DMS153 (cell line): Measurements from ENCODE around the gene PHLDA3.
A peak's percentile ranks its signal among the peaks of the same experiment; 100 is the strongest.

Experiments
- DNase-seq: peaks from one replicate; lab custom pipeline; 2025; lab: John Stamatoyannopoulos, UW

Gene PHLDA3

DNA sequence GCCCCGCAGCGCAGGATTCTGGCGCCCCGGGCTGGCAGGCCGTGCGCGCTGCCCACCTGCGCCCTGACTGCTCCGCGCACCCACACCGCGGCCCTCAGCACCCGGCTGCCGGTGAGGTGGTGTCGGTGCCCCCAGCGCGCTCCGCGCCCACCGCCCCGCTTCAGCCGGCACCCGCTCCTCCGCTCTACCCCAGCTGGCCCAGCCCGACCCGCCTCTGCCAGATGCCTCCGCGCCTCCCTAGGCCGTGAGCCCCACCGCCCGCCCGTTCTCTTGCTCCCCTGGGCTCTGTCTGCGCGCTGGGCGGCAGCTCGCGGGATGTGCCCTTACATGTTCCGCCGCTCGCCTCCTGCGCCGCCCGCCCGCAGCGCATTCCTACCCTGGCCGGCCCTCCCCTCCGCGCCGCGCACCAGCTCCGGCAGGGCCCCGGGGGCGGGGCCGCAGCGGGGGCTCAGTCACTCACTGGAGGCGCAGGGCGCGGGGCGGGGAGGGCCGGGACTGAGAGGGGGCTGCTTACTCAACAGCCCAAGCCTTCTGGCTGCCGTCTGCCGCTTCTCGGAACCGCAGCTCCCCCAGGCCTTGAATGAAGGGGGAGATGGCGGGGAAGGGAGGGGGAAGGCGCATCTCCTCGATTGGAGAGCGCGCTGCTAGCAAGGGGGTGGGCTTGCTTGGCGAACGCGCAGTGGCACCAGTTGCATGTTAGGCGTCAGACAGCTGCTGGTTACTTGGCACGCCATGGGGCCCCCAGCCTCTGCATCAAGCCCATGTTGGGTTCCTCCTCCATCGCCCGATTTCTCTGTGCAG, at the start of gene PHLDA3:
TSS of gene PHLDA3 (minus strand) at position 345 of the 801 bp plus-strand sequence. CDS start 402 bp downstream, outside the sequence.
- peak; percentile 28 for DNase-seq

DNA sequence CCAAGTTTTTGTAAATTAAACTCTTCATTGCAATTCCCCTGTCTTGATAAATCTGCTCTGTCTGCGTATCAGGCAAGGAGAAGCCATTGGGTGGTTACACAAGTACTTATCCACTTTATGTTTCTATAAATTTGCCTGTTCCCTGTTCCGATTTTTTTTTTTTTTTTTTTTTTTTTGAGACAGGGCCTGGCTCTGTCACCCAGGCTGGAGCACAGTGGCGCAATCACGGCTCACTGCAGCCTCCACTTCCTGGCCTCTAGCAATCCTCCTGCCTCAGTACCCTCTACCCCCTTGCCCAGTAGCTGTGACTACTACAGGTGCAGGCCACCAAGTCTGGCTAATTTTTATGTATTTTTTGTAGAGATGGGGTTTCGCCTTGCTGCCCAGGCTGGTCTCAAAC, 49.1 kb upstream of the PHLDA3 start:
- no peak for DNase-seq

DNA sequence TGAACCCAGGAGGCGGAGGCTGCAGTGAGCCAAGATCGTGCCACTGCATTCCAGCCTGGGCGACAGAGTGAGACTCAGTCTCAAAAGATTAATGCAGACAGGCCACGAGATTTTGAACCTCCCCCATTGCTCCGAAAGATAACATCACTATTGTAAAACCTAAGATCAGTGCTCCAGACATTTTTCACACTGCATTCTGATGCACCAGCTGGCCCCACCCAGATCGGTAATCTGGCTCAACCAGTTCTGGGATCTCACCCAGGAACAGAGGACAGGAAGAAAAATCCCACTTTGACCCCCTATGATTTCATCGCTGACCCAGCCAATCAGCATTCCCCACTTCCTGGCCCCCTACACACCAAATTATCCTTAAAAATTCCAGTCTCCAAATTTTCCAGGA, 48.6 kb upstream of the PHLDA3 start:
- no peak for DNase-seq

DNA sequence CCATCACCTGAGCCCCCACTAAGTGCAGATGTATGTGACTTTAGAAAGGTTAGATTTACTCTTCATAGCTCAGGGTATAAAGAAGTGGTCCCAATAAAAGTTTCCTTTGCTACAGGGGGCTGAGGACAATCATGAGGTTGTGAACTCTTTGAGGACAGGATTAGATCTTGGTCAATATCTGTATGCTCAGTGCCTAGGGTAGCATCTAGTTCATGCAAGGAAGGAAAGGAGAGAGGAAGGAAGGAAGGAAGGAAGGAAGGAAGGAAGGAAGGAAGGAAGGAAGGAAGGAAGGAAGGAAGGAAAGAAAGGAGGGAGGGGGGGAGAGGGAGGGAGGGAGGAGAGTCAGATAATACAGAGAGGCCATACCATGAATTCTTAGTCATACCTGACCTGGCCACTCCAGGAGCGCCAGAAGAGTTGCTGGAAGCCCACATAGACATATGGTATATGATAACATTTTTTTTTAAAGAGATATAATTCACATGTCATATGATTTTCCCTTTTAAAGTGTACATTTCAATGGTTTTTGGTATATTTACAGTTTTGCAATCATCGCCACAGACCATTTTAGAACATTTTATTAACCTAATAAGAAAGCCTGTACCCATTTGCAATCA, 47.6 kb upstream of the PHLDA3 start:
- DNase-seq, result no peak

DNA sequence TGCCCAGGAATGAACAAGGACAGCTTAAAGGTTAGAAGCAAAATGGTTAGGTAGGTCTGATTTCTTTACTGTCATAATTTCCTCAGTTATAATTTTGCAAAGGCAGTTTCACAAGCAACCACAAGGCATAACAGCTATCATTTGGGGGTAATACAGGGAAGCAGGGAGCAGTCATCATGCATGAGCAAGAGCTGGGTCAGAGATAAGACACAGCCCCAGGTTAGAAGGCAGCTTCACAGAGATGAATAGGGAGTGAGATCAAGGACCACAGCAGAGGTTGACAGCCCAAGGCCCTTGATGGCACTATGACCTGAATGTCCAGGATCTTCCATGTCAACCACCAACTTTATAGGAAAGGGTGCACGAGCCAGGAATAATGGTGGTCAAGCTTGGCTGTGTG, 46.9 kb upstream of the PHLDA3 start:
- no peak for DNase-seq

DNA sequence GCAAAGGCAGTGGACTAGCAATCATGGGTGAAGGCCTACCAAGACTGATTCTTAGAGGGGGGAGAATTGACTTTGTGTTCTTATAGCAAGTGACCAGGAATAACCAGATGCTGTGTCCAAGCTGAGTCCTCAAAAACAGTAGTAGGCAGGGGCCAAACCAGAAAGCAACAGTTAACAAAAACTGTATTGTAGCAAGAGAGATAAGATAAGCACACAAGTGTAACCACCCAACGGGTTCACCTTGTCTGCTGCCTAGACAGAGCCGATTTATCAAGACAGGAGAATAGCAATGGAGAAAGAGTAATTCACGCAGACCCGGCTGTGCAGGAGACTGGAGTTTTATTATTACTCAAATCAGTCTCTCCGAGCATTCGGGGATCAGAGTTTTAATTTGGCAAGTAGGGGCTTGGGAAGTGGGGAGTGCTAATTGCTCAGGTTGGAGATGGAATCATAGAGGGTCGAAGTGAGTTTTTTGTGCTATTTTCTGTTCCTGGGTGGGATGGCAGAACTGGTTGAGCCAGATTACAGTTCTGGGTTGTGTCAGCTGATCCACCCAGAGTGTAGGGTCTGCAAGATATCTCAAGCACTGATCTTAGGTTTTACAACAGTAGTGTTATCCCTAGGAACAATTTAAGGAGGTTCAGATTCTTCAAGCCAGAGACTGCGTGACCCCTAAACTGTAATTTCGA, 46.2 kb upstream of the PHLDA3 start:
- DNase-seq, result no peak

DNA sequence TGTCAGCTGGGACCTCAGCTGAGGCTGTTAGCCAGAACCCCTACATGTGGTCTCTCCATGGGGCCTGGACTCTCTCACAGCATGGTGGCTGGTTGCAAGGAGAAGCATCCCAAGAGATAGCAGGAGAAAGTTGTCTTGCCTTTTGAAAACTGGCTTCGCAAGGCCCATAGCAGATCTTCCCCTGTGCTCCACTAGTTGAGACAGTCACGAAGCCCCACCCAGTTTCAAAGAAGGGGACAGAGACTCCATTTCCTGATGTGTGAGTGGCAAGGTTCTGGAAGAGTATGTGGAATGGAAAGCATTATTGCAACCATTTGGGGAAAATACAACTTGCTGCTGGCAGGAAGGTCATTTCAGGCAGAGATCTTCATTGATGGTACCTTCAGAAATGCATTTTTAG, 45.5 kb upstream of the PHLDA3 start:
- DNase-seq, result no peak

DNA sequence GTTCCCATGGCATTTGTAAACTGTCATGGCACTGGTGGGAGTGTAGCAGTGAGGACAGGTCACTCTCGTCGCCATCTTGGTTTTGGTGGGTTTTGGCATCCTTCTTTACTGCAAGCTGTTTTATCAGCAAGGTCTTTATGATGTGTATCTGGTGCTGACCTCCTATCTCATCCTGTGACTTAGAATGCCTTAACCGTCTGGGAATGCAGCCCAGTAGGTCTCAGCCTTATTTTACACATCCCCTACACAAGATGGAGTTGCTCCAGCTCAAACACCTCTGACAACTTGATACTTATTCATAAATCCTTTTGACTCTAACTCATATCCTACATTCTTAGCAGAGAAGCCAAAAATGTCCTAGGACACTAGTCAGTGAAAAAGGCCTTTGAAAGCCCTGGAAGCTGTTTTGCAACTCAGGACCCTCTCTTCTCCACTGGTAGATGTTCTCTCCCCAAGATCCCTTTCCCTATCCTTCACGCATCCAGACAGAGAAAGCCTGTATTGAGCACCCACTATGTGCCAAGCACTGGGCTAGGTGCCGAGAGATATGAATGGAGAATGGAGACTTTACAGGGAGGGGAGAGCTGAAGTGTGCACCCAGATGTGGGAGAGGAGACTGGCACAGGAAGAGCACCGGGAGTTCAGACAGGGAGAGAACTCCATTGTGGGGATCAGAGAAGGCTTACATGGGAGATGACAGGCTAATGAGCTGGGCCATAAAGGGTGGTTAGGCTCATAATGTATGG, 44.7 kb upstream of the PHLDA3 start:
- DNase-seq, result no peak

DNA sequence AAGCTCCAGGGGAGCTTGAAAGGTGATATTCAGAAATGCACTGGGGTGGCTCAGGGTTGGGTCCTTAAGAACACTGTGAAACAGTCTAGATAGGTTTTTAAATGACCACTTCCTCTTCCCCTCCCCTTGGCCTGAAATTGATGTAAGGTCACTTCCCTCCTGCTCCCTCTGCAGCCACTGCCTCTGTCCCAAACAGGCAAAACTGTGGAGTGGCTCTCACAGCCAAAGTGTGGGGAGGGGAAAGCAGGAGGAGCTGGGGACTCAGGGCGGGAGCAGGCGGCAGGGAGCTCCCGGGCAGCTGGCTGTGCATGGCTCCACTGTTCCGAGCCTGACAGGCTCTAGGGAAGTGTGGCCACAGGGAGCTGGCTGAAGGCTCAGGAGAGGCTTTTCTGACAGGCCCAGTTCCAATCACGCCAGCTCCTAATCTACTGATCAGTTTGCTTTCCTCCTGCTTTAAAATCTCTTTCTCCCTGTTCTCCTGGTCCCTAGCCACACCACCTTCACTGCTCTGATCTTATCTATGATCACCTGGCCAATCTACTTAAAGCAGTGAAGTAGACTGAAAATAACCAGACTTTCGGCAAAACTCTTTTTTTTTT, 43.1 kb upstream of the PHLDA3 start:
- DNase-seq, result no peak

DNA sequence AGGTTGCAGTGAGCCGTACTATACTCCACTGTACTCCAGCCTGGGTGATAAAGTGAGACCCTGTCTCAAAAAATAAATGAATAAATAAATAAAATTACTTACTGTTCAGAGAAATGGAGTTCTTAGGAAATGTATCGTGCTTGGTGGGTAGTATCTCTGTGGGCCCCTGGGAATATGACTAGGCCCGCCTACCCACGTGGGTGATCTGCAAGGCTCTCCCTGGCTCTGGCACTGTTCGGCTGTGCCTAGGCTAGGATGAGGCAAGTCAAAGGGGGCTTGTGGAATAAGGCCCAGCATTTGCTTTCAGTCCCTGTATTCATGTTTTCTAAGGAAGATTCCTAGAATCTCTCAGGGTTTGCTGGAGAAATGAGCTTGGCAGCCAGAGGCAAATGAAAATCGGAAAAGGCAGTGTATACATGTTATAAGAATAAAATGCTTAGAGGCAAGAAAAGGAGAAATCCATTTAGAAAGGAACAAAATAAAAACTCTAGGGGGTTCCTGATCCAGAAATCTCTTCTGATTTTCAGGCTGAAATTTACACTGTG, 42.5 kb upstream of the PHLDA3 start:
- no peak for DNase-seq

DNA sequence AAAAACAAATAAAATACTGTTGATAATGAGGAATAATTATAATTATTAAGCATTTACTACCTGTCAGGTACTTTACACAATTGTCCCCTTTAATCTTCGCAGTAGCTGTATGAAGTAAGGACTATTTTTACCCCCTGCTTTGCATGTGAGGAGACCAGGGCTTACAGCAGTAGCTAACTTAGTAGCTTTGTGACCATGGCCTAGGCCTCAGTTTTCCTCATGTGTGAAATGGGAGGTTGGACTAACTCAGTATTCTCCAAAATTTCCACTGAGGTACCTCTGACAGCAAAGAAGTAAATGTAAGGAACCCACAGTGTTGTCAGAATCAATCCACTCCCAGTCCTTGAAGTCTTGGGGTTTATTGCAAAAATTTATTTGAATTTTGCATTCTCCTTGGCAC, 41.7 kb upstream of the PHLDA3 start:
- DNase-seq, result no peak

DNA sequence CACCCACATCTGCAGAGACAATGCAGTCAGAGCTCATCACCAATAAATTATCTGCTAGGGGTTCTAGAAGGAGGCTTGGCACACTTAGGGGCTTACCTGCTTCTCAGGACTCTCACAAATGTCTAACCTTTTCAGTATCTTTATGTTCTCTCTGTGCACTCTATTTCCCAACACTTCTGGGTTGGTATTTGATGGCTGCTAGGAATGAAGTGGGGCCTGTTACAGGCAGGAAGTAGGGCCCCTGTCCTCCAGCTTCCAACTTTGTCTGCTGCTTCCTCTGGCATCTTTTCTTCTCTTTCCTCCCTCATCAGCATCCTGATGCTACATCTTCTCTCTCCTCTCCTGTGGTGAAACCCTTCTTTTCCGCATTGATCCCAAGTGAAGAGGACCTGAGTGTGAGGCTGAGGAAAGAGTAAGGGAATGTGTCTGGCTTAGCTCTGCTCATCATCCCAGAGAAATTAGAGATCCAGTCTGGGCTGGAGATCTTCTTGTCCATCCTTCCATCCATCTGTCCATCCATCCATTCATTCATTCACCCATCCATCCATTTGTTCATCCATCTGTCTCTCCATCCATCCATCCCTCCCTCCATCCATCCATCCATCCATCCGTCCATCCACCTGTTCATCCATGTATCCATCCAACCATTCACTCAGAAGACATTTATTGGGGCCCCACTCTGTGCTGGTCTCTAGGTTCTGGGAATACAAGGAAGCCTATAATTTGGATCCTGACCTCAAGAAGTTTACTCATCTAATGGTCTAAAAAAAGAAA, 40.8 kb upstream of the PHLDA3 start:
- no peak for DNase-seq

DNA sequence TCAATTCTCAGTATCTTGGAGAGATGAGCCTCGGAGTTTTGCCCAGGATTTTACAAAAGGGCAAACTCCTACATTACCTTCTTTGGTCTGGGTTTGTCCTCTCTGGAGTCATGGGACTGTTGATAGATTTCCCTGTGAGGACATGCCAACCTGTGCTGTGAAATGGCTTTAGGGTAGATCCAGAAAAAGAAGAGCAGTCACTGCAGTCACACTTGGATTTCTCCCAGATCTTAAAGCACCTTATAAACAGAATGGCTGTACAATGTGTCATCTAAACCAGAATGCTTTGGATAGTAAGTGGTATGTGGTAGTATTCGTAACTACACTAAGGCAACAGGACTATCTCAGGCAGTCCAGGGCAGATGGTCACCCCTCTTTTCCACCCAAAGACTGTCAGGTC, 39.8 kb upstream of the PHLDA3 start:
- DNase-seq, result no peak

DNA sequence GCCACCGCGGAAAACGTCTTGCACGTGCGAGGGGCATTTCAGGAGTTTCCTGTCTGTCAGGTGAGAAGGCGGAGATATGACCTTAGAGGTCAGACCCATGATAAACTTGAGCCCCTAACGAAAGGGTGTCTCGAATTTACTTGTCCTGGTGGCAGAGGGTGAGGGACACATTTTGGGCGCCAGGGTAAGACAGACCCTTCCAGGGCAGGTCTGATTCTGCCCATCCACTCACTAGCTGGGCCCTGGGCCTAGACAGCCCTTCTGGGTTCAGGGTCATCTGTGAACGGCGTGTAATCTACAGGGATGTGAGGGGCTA, 38.3 kb upstream of the PHLDA3 start:
- no peak for DNase-seq

DNA sequence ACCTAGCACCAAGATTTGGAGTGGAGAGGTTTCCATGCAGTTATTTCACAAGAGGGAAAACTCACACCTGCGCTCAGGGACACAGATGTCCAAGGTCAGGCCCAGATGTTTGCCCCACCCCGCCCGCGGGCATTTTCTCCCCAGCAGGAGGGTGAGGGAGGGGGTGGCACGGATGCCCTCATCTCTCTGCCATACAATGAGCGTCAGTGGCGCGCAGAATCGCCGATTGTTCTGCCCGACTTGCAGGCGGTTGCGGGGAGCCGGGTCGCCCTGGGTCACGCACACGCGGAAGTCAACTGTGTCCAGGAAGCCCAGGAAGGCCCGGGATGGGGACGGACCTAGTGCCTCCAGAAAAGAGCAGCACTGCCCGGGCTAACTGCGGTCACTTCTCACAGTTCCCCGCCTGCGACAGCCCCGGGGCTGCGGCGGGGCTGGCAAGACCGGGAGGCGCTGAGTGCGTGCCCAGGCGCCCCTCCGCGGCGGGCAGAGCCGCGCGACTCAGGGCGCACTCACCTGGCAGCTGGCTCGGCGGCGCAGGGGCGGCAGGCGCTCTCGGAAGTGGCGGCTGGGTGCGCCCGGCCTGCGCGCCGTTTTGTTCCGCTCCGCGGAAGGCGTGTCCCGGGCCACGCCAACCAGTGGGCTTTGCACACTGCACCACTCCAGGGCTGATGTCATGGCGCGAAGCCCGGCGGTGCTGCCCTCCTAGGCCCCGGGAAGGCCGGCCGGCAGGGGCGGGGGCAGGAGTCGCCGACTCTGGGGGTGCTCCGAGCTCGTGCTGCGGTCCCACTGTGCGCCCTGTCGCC, 37.8 kb upstream of the PHLDA3 start, which contains the start of gene CSRP1:
TSS of gene CSRP1 (minus strand) at position 567 of the 803 bp plus-strand sequence. CDS start 10,820 bp downstream, outside the sequence.
- DNase-seq, result peak; percentile 79

DNA sequence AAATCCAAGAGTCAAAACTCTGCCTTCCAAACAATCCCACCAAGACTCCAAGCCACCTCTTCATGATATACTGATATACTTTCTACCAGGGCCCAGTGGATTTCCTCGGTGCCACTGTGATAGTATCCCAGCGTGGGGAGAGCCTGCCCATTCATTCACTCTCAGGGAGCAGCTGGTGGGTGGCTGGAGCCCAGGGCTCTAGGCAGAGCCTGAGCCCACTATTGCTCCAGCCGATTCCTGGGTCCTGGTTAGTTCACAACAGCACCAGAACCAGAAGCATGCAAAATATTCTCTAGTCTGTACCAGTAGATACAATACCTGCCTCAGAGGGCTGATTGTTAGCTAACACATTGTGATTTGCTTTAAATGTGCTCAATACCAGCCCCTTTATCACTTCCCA, 37.1 kb upstream of the PHLDA3 start:
- DNase-seq, result no peak

DNA sequence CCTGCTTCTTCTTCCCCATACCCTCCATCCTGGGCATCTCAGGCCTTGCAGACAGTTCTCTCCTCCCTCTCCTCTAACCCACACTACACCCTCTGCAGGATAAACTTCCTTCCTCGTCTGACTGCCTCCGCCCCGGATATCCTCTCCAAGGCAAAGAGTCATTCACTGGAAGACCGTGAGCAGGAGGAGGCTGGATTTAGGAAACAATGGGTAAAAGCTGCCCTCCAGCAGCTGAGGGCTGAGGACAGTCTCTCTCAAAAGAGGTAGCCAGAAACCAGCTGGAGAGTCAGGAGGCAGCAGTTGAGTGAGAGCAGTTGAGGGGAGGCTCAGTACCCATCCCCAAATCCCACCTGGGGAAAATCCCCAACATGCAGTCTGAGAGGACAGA, 36.5 kb upstream of the PHLDA3 start:
- DNase-seq, result peak; percentile 91

DNA sequence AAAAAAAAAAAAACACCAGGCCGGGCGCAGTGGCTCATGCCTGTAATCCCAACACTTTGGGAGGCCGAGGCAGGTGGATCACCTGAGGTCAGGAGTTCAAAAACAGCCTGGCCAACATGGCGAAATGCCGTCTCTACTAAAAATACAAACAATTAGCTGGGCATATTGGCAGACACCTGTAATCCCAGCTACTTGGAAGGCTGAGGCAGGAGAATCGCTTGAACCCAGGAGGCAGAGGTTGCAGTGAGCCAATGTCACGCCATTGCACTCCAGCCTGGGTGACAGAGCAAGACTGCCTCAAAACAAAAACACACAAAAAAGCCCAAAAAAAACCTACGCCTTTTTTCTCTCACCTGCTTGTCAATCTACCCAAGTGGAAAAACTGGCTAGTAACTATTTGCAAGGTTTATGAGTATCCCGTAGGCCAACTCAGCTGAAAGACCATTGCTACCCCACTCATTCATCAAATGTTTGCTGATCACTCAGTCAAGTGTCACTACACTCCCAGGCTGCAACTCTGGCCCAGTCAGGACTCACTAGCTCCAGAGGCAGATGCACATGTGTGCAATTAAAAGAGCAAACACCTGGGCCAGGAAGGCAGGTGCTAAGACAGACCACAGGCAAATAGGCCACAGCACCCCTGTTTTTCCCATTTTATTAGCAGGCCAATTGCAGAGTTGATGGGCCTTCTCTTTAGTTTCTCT, 36.0 kb upstream of the PHLDA3 start:
- peak; percentile 91 for DNase-seq

DNA sequence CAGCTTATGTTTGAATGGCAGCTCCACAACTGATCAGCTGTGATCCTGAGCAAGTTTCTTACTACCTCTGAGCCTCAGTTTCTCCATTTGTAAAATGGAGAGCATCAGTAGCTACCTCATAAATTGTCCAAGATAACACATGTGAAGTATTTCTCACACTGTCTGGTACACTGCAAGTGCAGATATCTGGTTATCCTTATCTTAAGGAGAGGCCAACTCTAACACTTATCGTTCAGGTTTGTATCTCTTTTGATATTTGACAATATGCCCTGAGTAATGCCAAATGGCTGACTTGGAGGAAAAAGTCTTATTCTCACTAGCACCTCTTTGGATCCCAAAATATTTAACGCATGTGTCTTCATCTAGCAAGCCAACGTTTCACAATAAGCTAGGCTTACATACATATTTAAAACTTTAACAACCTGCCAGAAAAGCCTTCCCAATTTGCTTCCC, 35.2 kb upstream of the PHLDA3 start:
- no peak for DNase-seq
